H1 (cell line): Measurements from ENCODE around the gene SIPA1L3. TPM values are rescaled to one million over a fixed set of nuclear protein-coding genes. Genes with fewer than 3 reads are reported as not detected.

Experiments used
- CTCF ChIA-PET: fragments of 300-600 bp; sonication (Branson Sonifier 250); formaldehyde crosslinking; loops from one replicate; lab custom pipeline; 2021; ENCODE audit not compliant: partially characterized antibody; lab: Charles Lee
- POLR2A ChIA-PET: fragments of 300-600 bp; sonication (Branson Sonifier 250); formaldehyde crosslinking; loops from one replicate; lab custom pipeline; 2021; ENCODE audit warnings: inconsistent platforms; ENCODE audit not compliant: partially characterized antibody; lab: Charles Lee
- DNase-seq, 2 experiments: peaks; one replicate each; pipeline versions ENCODE4 v3.0.0 to v3.0.0-alpha.2; 2010 to 2022; ENCODE audit warnings: low spot score in 2 of 2, low read depth in 1 of 2, mixed read lengths in 1 of 2
- FAIRE-seq: peaks from 2 replicates; lab custom pipeline; 2011; peaks lifted over from hg19 to GRCh38; lab: Jason Lieb, UNC
- H2AFZ ChIP-seq: 2 replicates; pipeline ENCODE4 v1.8.1; 2012; ENCODE audit warnings: low read length, inconsistent platforms
- H2AK5ac ChIP-seq: 2 replicates; pipeline ENCODE4 v1.6.1; 2013; ENCODE audit warnings: low read depth, low read length
- H2BK120ac ChIP-seq: replicated peaks from 2 replicates; pipeline ENCODE3; 2013; ENCODE audit warnings: low read depth, low read length, inconsistent platforms
- H2BK12ac ChIP-seq: 2 replicates; pipeline ENCODE4 v1.6.1; 2013; ENCODE audit warnings: low read depth, low read length
- H2BK15ac ChIP-seq: 2 replicates; pipeline ENCODE4 v1.6.1; 2013; ENCODE audit warnings: low read length
- H2BK20ac ChIP-seq: 2 replicates; pipeline ENCODE4 v1.6.1; 2013; ENCODE audit warnings: low read length
- H2BK5ac ChIP-seq: 2 replicates; pipeline ENCODE4 v1.6.1; 2013; ENCODE audit warnings: low read depth, low read length
- H3K14ac ChIP-seq: 2 replicates; pipeline ENCODE4 v1.6.1; 2013; ENCODE audit warnings: inconsistent platforms; ENCODE audit not compliant: insufficient read length
- H3K18ac ChIP-seq: 2 replicates; pipeline ENCODE4 v1.6.1; 2013; ENCODE audit warnings: low read length; ENCODE audit errors: extremely low read depth
- H3K23ac ChIP-seq: 2 replicates; pipeline ENCODE4 v1.6.1; 2013; ENCODE audit warnings: inconsistent platforms; ENCODE audit not compliant: insufficient read length
- H3K23me2 ChIP-seq: 2 replicates; pipeline ENCODE4 v1.6.1; 2013; ENCODE audit warnings: low read depth, low read length
- H3K27ac ChIP-seq: 2 replicates; pipeline ENCODE4 v1.6.1; 2011; ENCODE audit warnings: low read depth, low read length, inconsistent platforms
- H3K27me3 ChIP-seq, 4 experiments: replicated peaks in 1 of 4; 1 replicate in 1 of 4; 2 replicates in 3 of 4; pipeline versions ENCODE4 v1.6.1 to v1.8.1; 2011 to 2013; ENCODE audit warnings: low read length in 3 of 4, mild to moderate bottlenecking in 3 of 4, inconsistent platforms in 2 of 4, mixed read lengths in 2 of 4, moderate library complexity in 1 of 4; ENCODE audit not compliant: control insufficient read depth in 3 of 4, insufficient read depth in 3 of 4; ENCODE audit errors: extremely low read depth in 1 of 4
- H3K36me3 ChIP-seq, 4 experiments: 2 replicates each; pipeline versions ENCODE4 v1.6.1 to v1.8.1; 2011 to 2013; ENCODE audit warnings: mild to moderate bottlenecking in 4 of 4, low read length in 3 of 4, moderate library complexity in 2 of 4, control low read depth in 1 of 4, inconsistent platforms in 1 of 4; ENCODE audit not compliant: insufficient read depth in 4 of 4, control insufficient read depth in 2 of 4
- H3K4ac ChIP-seq: replicated peaks from 2 replicates; pipeline ENCODE3; 2013; ENCODE audit warnings: low read length, low read depth, mixed read lengths, inconsistent platforms; ENCODE audit not compliant: insufficient read length
- H3K4me1 ChIP-seq, 4 experiments: replicated peaks in 1 of 4; 1 replicate in 1 of 4; 2 replicates in 3 of 4; pipeline versions ENCODE4 v1.6.1 to v1.8.1; 2011 to 2013; ENCODE audit warnings: low read length in 3 of 4, inconsistent platforms in 2 of 4, mixed read lengths in 1 of 4; ENCODE audit not compliant: insufficient read depth in 4 of 4, control insufficient read depth in 3 of 4
- H3K4me2 ChIP-seq, 2 experiments: 2 replicates each; pipeline versions ENCODE4 v1.6.1 to v1.8.1; 2011 to 2013; ENCODE audit warnings: low read depth in 2 of 2, low read length in 2 of 2, control low read depth in 1 of 2, inconsistent platforms in 1 of 2, mild to moderate bottlenecking in 1 of 2; ENCODE audit not compliant: insufficient read depth in 1 of 2
- H3K4me3 ChIP-seq, 4 experiments: fragments of 200-600, 300-600 bp in 1 of 4; sonication (generic), shearing (Covaris generic), sonication (Bioruptor Twin) in 1 of 4; 2 replicates each; pipeline versions ENCODE4 v1.5.1 to v1.8.1; 2011 to 2016; ENCODE audit warnings: low read length in 4 of 4, low read depth in 3 of 4, control low read depth in 2 of 4, inconsistent platforms in 2 of 4, mild to moderate bottlenecking in 2 of 4, mixed read lengths in 1 of 4, moderate library complexity in 1 of 4; ENCODE audit not compliant: insufficient read depth in 2 of 4; ENCODE audit errors: extremely low read depth in 1 of 4
- H3K56ac ChIP-seq: replicated peaks from 2 replicates; pipeline ENCODE3; 2013; ENCODE audit warnings: low read depth, mild to moderate bottlenecking, mixed read lengths, low read length, inconsistent platforms; ENCODE audit not compliant: insufficient read length
- H3K79me1 ChIP-seq: 2 replicates; pipeline ENCODE4 v1.6.1; 2013; ENCODE audit warnings: low read depth, low read length, control low read depth
- H3K79me2 ChIP-seq, 2 experiments: 2 replicates each; pipeline versions ENCODE4 v1.6.1 to v1.8.1; 2012 to 2013; ENCODE audit warnings: low read length in 2 of 2, mild to moderate bottlenecking in 2 of 2, inconsistent platforms in 1 of 2; ENCODE audit not compliant: insufficient read depth in 2 of 2, control insufficient read depth in 1 of 2
- H3K9ac ChIP-seq, 4 experiments: replicated peaks in 1 of 4; 1 replicate in 1 of 4; 2 replicates in 3 of 4; pipeline versions ENCODE4 v1.6.1 to v1.8.1; 2011 to 2013; ENCODE audit warnings: low read depth in 3 of 4, low read length in 3 of 4, control low read depth in 2 of 4, mild to moderate bottlenecking in 2 of 4, moderate library complexity in 2 of 4, inconsistent platforms in 1 of 4; ENCODE audit errors: extremely low read depth in 1 of 4
- H3K9me3 ChIP-seq, 2 experiments: 2 replicates each; pipeline versions ENCODE4 v1.6.1 to v1.8.1; 2012 to 2013; ENCODE audit warnings: mild to moderate bottlenecking in 2 of 2, moderate library complexity in 2 of 2, control low read depth in 1 of 2, inconsistent platforms in 1 of 2, low read depth in 1 of 2, low read length in 1 of 2, mixed read lengths in 1 of 2; ENCODE audit not compliant: insufficient read depth in 2 of 2
- H4K20me1 ChIP-seq, 2 experiments: replicated peaks in 1 of 2; 2 replicates each; pipeline versions ENCODE3 to v1.8.1; 2011 to 2013; ENCODE audit warnings: inconsistent platforms in 2 of 2, low read length in 2 of 2, mild to moderate bottlenecking in 1 of 2; ENCODE audit not compliant: insufficient read depth in 2 of 2, control insufficient read depth in 1 of 2
- H4K5ac ChIP-seq: 2 replicates; pipeline ENCODE4 v1.6.1; 2013; ENCODE audit warnings: low read length, low read depth, mixed read lengths, inconsistent platforms; ENCODE audit not compliant: insufficient read length
- H4K8ac ChIP-seq: 2 replicates; pipeline ENCODE4 v1.8.0; 2013; ENCODE audit warnings: mild to moderate bottlenecking, moderate library complexity, low read length, inconsistent platforms; ENCODE audit not compliant: insufficient read depth; ENCODE audit errors: extremely low read depth
- H4K91ac ChIP-seq: replicated peaks from 2 replicates; pipeline ENCODE3; 2013; ENCODE audit warnings: low read length, mixed read lengths, inconsistent platforms; ENCODE audit not compliant: insufficient read length
- CHD2 ChIP-seq: IDR thresholded peaks from 2 replicates; pipeline ENCODE4 v1.6.1; 2012; ENCODE audit warnings: low read length, improper control_type of control experiment
- CTCF ChIP-seq, 3 experiments: IDR thresholded peaks; 1 replicate in 2 of 3; 2 replicates in 1 of 3; pipeline versions ENCODE4 v1.5.1 to v1.6.1; 2011; ENCODE audit warnings: low read length in 3 of 3, mild to moderate bottlenecking in 3 of 3, inconsistent platforms in 2 of 3, low read depth in 1 of 3, moderate library complexity in 1 of 3; ENCODE audit not compliant: insufficient read depth in 1 of 3; ENCODE audit errors: control extremely low read depth in 1 of 3
- E2F6 ChIP-seq: IDR thresholded peaks from 2 replicates; pipeline ENCODE4 v1.6.1; 2012; ENCODE audit warnings: inconsistent platforms
- EP300 ChIP-seq, 2 experiments: IDR thresholded peaks; 1 replicate in 1 of 2; 2 replicates in 1 of 2; pipeline ENCODE4 v1.6.1; 2011 to 2012; ENCODE audit warnings: low read depth in 2 of 2, low read length in 2 of 2, mild to moderate bottlenecking in 2 of 2, borderline replicate concordance in 1 of 2, inconsistent platforms in 1 of 2, moderate library complexity in 1 of 2
- KDM5A ChIP-seq: fragments of 200-600 bp; IDR thresholded peaks from 2 replicates; pipeline ENCODE4 v1.7.1; 2012; ENCODE audit warnings: mild to moderate bottlenecking, low read length, inconsistent platforms, mixed read lengths
- NRF1 ChIP-seq: IDR thresholded peaks from 2 replicates; pipeline ENCODE4 v1.6.1; 2011; ENCODE audit warnings: mild to moderate bottlenecking, low read depth, low read length, improper control_type of control experiment
- RBBP5 ChIP-seq: IDR thresholded peaks from 2 replicates; pipeline ENCODE4 v1.7.1; 2012; ENCODE audit warnings: low read depth, mild to moderate bottlenecking, inconsistent platforms, low read length, moderate library complexity, borderline replicate concordance
- SIN3A ChIP-seq, 2 experiments: IDR thresholded peaks in 1 of 2; conservative IDR thresholded peaks in 1 of 2; 2 replicates each; pipeline ENCODE4 v1.6.1; 2011 to 2012; ENCODE audit warnings: low read length in 2 of 2, improper control_type of control experiment in 1 of 2, low read depth in 1 of 2, mild to moderate bottlenecking in 1 of 2
- SUZ12 ChIP-seq: fragments of 200-600 bp; sonication (generic); IDR thresholded peaks from 2 replicates; pipeline ENCODE4 v1.6.1; 2012; ENCODE audit warnings: mild to moderate bottlenecking, inconsistent platforms, low read length, moderate library complexity, mixed read lengths
- TAF1 ChIP-seq: IDR thresholded peaks from 2 replicates; pipeline ENCODE4 v1.6.1; 2011; ENCODE audit warnings: mild to moderate bottlenecking, low read depth, low read length
- WGBS, 2 experiments: shearing (Covaris generic) in 1 of 2; methylation state at CpG; one replicate each; pipeline versions ENCODE4 v1.1.6 to v1.1.7; 2013 to 2015; ENCODE audit warnings: low lambda C conversion rate in 2 of 2, mixed read lengths in 2 of 2, inconsistent platforms in 1 of 2, low coverage in 1 of 2, missing lambda C conversion rate in 1 of 2; ENCODE audit not compliant: insufficient replicate concordance in 2 of 2, insufficient coverage in 1 of 2, insufficient read length in 1 of 2; ENCODE audit errors: extremely low coverage in 1 of 2, missing lambda C conversion rate in 1 of 2; 5-methylcytosine and 5-hydroxymethylcytosine counted together
- polyA plus RNA-seq, 7 experiments: library from polyadenylated mRNA; depleted of rRNA in 3 of 7; stranded (reverse) in 5 of 7; unstranded in 2 of 7; fragments of >200 nt in 5 of 7; fragments of 200-250 nt in 2 of 7; gene quantifications; 1 replicate in 5 of 7; 2 replicates in 1 of 7; 4 replicates in 1 of 7; pipeline versions ENCODE4 v1.2.1 to v1.2.3, GENCODE V29; 2011 to 2013; ENCODE audit warnings: missing spikeins in 2 of 7, mixed read lengths in 2 of 7
- total RNA-seq: library from RNA; stranded (reverse); fragmentation: NEBNext Ultra II Directional; extraction: Animal tissue kit (Norgen Biotek cat#: 25700); gene quantifications from 2 replicates; pipeline ENCODE4 v1.2.1, GENCODE V29; 2021

Gene SIPA1L3
- total and polyA plus RNA-seq, 2 of the 8 experiments (the other 6 are each of a cell fraction or from before 2014, with no cell fraction given), result 15.0 to 54.9 TPM

- no peak overlapping the region for H3K18ac ChIP-seq
- FAIRE-seq, result no peak
- H3K27ac ChIP-seq, result no peak overlapping the region
Observed at GRCh38 chr19:38133319-38133718, 226.3 kb downstream of the SIPA1L3 start.

More at GRCh38 chr19:38133319-38133718, 226.3 kb downstream of the SIPA1L3 start:
- Histone ChIP-seq H3K23ac (no peak overlapping the region), H2BK5ac (0 out of 2 replicates have a peak overlapping the region, but pooled peaks have one; percentile 12), H3K14ac (no peak overlapping the region), H3K27me3 (no peaks in the 10 kb centered on the region), H3K4me1 (peaks cover 0 to 7% (median 0%) of the 10 kb centered on the region in 4 experiments; a peak in 3 of 7 replicates), H3K9ac (no peak overlapping the region), H3K36me3 (peaks cover 0 to under 1% (median 0%) of the 10 kb centered on the region in 4 experiments; a peak in 2 of 8 replicates), H3K4ac (no peak overlapping the region), H2BK15ac (no peak overlapping the region), H4K20me1 (no peaks in the 10 kb centered on the region), H3K79me2 (no peaks in the 10 kb centered on the region), H2BK20ac (no peak overlapping the region), H4K5ac (no peak overlapping the region), H3K56ac (no peak overlapping the region), H3K4me3 (no peak overlapping the region), H3K9me3 (no peaks in the 10 kb centered on the region), H2BK12ac (no peak overlapping the region), H3K4me2 (no peak overlapping the region), H4K8ac (no peak overlapping the region), H3K79me1 (no peaks in the 10 kb centered on the region), H4K91ac (no peak overlapping the region), H2AFZ (no peak overlapping the region), H2AK5ac (no peak overlapping the region), H2BK120ac (no peak overlapping the region), H3K23me2 (no peaks in the 10 kb centered on the region)
- ChIA-PET CTCF (interaction anchor here (0.8 to 7.5 kb wide), 19 partner anchors 8 to 239 kb away, joined by 3 to 95 read pairs (median 5); no protein-coding TSS in a partner anchor), POLR2A (no interaction called here)
- TF ChIP-seq E2F6 (no peak), TAF1 (no peak), CTCF (IDR thresholded peaks at IDR 0.05; ENCODE audit: control extremely low read depth in 1 of 3, insufficient read depth in 1 of 3, low read depth in 1 of 3, low read length in 3 of 3) (no peak), SUZ12 (no peak), CHD2 (no peak), EP300 (IDR thresholded peaks at IDR 0.05; ENCODE audit: borderline replicate concordance in 1 of 2, low read depth in 2 of 2, low read length in 2 of 2) (no peak), KDM5A (no peak), SIN3A (conservative IDR thresholded peaks at IDR 0.05 in 1 of 2, IDR thresholded peaks at IDR 0.05 in 1 of 2; ENCODE audit: low read depth in 1 of 2, low read length in 2 of 2) (no peak), RBBP5 (no peak), NRF1 (no peak)
- WGBS, 2 experiments, result 88% methylated on average over 3 of the region's 3 CpGs; no CpG with 5 or more reads in 1 of the 2 experiments
- no peak for DNase-seq
